Measurements from ENCODE around the gene ZFP69.

DNA sequence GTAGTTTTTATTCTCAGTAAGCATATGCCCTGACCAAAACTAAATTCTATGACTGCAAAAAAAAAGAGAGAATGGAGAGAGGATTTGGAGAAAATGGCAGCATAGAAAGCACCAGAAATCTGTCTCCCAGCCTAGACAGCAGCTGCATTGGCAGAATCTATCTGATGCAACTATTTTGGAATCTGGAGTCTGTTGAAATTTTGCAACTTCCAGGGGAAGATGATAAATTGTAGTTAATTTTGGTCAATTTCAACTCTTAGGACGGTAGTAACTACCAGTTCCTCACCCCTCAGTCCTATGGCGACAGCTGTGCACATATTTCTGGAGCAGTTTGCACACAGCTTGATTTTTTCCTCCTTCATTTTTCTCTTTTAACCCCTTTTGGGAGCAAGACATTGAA lies 42.4 kb downstream of the ZFP69 start:
- TF ChIP-seq, protein P1, sequence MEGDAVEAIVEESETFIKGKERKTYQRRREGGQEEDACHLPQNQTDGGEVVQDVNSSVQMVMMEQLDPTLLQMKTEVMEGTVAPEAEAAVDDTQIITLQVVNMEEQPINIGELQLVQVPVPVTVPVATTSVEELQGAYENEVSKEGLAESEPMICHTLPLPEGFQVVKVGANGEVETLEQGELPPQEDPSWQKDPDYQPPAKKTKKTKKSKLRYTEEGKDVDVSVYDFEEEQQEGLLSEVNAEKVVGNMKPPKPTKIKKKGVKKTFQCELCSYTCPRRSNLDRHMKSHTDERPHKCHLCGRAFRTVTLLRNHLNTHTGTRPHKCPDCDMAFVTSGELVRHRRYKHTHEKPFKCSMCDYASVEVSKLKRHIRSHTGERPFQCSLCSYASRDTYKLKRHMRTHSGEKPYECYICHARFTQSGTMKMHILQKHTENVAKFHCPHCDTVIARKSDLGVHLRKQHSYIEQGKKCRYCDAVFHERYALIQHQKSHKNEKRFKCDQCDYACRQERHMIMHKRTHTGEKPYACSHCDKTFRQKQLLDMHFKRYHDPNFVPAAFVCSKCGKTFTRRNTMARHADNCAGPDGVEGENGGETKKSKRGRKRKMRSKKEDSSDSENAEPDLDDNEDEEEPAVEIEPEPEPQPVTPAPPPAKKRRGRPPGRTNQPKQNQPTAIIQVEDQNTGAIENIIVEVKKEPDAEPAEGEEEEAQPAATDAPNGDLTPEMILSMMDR (IDR thresholded peaks at IDR 0.05; ENCODE audit: low read depth, low read length, missing input control): no peak
- TF ChIP-seq YY1 (IDR thresholded peaks at IDR 0.05) (no peak), RAD21 (IDR thresholded peaks at IDR 0.05) (no peak), JUND (IDR thresholded peaks at IDR 0.05) (no peak), HNF4A (conservative IDR thresholded peaks at IDR 0.05) (no peak), TAF1 (conservative IDR thresholded peaks at IDR 0.05) (no peak), FOXA1 (IDR thresholded peaks at IDR 0.05) (no peak), NR2F2 (IDR thresholded peaks at IDR 0.05) (no peak), SP1 (IDR thresholded peaks at IDR 0.05) (no peak), GABPA (IDR thresholded peaks at IDR 0.05 in 1 of 2, conservative IDR thresholded peaks at IDR 0.05 in 1 of 2) (no peak)
- TF ChIP-seq, protein P2, sequence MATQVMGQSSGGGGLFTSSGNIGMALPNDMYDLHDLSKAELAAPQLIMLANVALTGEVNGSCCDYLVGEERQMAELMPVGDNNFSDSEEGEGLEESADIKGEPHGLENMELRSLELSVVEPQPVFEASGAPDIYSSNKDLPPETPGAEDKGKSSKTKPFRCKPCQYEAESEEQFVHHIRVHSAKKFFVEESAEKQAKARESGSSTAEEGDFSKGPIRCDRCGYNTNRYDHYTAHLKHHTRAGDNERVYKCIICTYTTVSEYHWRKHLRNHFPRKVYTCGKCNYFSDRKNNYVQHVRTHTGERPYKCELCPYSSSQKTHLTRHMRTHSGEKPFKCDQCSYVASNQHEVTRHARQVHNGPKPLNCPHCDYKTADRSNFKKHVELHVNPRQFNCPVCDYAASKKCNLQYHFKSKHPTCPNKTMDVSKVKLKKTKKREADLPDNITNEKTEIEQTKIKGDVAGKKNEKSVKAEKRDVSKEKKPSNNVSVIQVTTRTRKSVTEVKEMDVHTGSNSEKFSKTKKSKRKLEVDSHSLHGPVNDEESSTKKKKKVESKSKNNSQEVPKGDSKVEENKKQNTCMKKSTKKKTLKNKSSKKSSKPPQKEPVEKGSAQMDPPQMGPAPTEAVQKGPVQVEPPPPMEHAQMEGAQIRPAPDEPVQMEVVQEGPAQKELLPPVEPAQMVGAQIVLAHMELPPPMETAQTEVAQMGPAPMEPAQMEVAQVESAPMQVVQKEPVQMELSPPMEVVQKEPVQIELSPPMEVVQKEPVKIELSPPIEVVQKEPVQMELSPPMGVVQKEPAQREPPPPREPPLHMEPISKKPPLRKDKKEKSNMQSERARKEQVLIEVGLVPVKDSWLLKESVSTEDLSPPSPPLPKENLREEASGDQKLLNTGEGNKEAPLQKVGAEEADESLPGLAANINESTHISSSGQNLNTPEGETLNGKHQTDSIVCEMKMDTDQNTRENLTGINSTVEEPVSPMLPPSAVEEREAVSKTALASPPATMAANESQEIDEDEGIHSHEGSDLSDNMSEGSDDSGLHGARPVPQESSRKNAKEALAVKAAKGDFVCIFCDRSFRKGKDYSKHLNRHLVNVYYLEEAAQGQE (IDR thresholded peaks at IDR 0.05): no peak
- TF ChIP-seq, protein P3, sequence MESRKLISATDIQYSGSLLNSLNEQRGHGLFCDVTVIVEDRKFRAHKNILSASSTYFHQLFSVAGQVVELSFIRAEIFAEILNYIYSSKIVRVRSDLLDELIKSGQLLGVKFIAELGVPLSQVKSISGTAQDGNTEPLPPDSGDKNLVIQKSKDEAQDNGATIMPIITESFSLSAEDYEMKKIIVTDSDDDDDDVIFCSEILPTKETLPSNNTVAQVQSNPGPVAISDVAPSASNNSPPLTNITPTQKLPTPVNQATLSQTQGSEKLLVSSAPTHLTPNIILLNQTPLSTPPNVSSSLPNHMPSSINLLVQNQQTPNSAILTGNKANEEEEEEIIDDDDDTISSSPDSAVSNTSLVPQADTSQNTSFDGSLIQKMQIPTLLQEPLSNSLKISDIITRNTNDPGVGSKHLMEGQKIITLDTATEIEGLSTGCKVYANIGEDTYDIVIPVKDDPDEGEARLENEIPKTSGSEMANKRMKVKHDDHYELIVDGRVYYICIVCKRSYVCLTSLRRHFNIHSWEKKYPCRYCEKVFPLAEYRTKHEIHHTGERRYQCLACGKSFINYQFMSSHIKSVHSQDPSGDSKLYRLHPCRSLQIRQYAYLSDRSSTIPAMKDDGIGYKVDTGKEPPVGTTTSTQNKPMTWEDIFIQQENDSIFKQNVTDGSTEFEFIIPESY (IDR thresholded peaks at IDR 0.05): no peak

Measured in liver (tissue), 3 donors.